Fibroblast of lung (primary cell): Measurements from ENCODE around the gene FGFR3.

Experiments
- CTCF ChIP-seq, 2 donors: IDR thresholded peaks in 1 of 2; conservative IDR thresholded peaks in 1 of 2; 1 replicate in 1 of 2; 2 replicates in 1 of 2; pipeline ENCODE4 v1.5.1; 2011 to 2012; ENCODE audit warnings: low read length in 2 of 2, control low read depth in 1 of 2, inconsistent platforms in 1 of 2, low read depth in 1 of 2, mild to moderate bottlenecking in 1 of 2
- EZH2 ChIP-seq: IDR thresholded peaks from 2 replicates; pipeline ENCODE4 v1.5.1; 2012; ENCODE audit warnings: low read length, control low read depth, mild to moderate bottlenecking; ENCODE audit errors: missing control alignments

- TF ChIP-seq CTCF (conservative IDR thresholded peaks at IDR 0.05 in 1 of 2, IDR thresholded peaks at IDR 0.05 in 1 of 2; ENCODE audit: low read depth in 1 of 2, low read length in 2 of 2) (no peak), EZH2 (no peak)
Observed at GRCh38 chr4:1843852-1844251, 50.8 kb downstream of the FGFR3 start.
